PC-9 (cell line): Measurements from ENCODE around the gene C2orf49. TPM values are rescaled to one million over a fixed set of nuclear protein-coding genes. Genes with fewer than 3 reads are reported as not detected.

Source experiments
- BruUV-seq: library from RNA; stranded (reverse); fragments of 400-500 nt; replicated peaks from 2 replicates; lab custom pipeline; 2021; lab: Mats Ljungman, UMichigan
- CTCF ChIA-PET: fragments of 300-600 bp; sonication (Branson Sonifier 250); formaldehyde crosslinking; loops from one replicate; lab custom pipeline; 2022; ENCODE audit warnings: antibody characterized with exemption; lab: Charles Lee
- POLR2A ChIA-PET: fragments of 300-600 bp; sonication (Branson Sonifier 250); formaldehyde crosslinking; loops from one replicate; lab custom pipeline; 2022; ENCODE audit warnings: antibody characterized with exemption; ENCODE audit not compliant: unreplicated experiment; lab: Charles Lee
- DNase-seq, 2 experiments: peaks; one replicate each; pipeline versions ENCODE4 v3.0.0 to v3.0.0-alpha.2; 2015 to 2022; ENCODE audit warnings: mixed read lengths in 1 of 2
- H2AFZ ChIP-seq: fragments of 200-600 bp; sonication (generic); 2 replicates; pipeline ENCODE4 v1.8.1; 2017; ENCODE audit warnings: antibody characterized with exemption
- H3F3A ChIP-seq: fragments of 200-600 bp; sonication (generic); 2 replicates; pipeline ENCODE4 v1.8.1; 2017; ENCODE audit warnings: antibody characterized with exemption, mild to moderate bottlenecking, low read depth; ENCODE audit not compliant: insufficient read depth
- H3K27ac ChIP-seq: fragments of 200-600 bp; sonication (generic); 2 replicates; pipeline ENCODE4 v1.6.1; 2016; ENCODE audit warnings: mixed run types
- H3K27me3 ChIP-seq: fragments of 200-600 bp; sonication (generic); 2 replicates; pipeline ENCODE4 v1.6.1; 2016; ENCODE audit warnings: low read depth, mixed run types; ENCODE audit not compliant: insufficient read depth
- H3K36me3 ChIP-seq: fragments of 200-600 bp; sonication (generic); 2 replicates; pipeline ENCODE4 v1.6.1; 2016; ENCODE audit warnings: low read depth, mixed run types
- H3K4me1 ChIP-seq: fragments of 200-600 bp; sonication (generic); replicated peaks from 2 replicates; pipeline ENCODE4 v1.6.1; 2016; ENCODE audit warnings: mixed run types; ENCODE audit not compliant: insufficient read depth
- H3K4me2 ChIP-seq: fragments of 200-600 bp; sonication (generic); 2 replicates; pipeline ENCODE4 v1.6.1; 2017; ENCODE audit warnings: mixed run types
- H3K4me3 ChIP-seq: fragments of 200-600 bp; sonication (generic); 2 replicates; pipeline ENCODE4 v1.6.1; 2016; ENCODE audit warnings: mixed run types
- H3K79me2 ChIP-seq: fragments of 200-600 bp; sonication (generic); 2 replicates; pipeline ENCODE4 v1.6.1; 2017; ENCODE audit warnings: low read depth, mixed run types
- H3K9me2 ChIP-seq: fragments of 200-600 bp; sonication (generic); 2 replicates; pipeline ENCODE4 v1.8.1; 2017; ENCODE audit warnings: mild to moderate bottlenecking; ENCODE audit not compliant: insufficient read depth
- H3K9me3 ChIP-seq: fragments of 200-600 bp; sonication (generic); 2 replicates; pipeline ENCODE4 v1.8.1; 2016; ENCODE audit warnings: low read depth; ENCODE audit not compliant: insufficient read depth
- H4K20me1 ChIP-seq: fragments of 200-600 bp; sonication (generic); 2 replicates; pipeline ENCODE4 v1.8.1; 2017; ENCODE audit not compliant: insufficient read depth
- CTCF ChIP-seq: fragments of 200-600 bp; sonication (generic); conservative IDR thresholded peaks from 2 replicates; pipeline ENCODE4 v1.6.1; 2017; ENCODE audit warnings: mixed run types, antibody characterized with exemption, mild to moderate bottlenecking, moderate library complexity
- EZH2 ChIP-seq: fragments of 200-600 bp; sonication (generic); IDR thresholded peaks from 2 replicates; pipeline ENCODE4 v1.8.0; 2017; ENCODE audit warnings: antibody characterized with exemption, low read depth
- intact Hi-C: fragments of 100-400 bp; cut with micrococcal nuclease; formaldehyde crosslinking; loops from one replicate; pipeline ENCODE4 v1.10.0; 2022; ENCODE audit not compliant: unreplicated experiment
- total RNA-seq: library from RNA; stranded (reverse); gene quantifications from 2 replicates; pipeline ENCODE4 v1.2.3, GENCODE V29; 2021

The C2orf49 gene
- total RNA-seq, 1 experiment from 2014 or later = 16.2 TPM

- no peak overlapping the region for H3K4me3 ChIP-seq
- TF ChIP-seq CTCF = no peak
- TF ChIP-seq EZH2 = no peak
- ChIA-PET POLR2A (no interaction called here), CTCF (no interaction called here)
- H3K9me2 ChIP-seq = no peaks in the 10 kb centered on the region
- no peaks in the 10 kb centered on the region for H3K27me3 ChIP-seq
- peaks cover 9% of the 10 kb centered on the region for H4K20me1 ChIP-seq
- no TSS peak for BruUV-seq
- no peaks in the 10 kb centered on the region for H3K9me3 ChIP-seq
- peaks cover 59% of the 10 kb centered on the region for H3K79me2 ChIP-seq
- no peak overlapping the region for H2AFZ ChIP-seq
- 0 out of 2 replicates have a peak, but pooled peaks cover 3% of the 10 kb centered on the region for H3K36me3 ChIP-seq
- H3K27ac ChIP-seq = no peak overlapping the region
- no peak overlapping the region for H3K4me2 ChIP-seq
- intact Hi-C loops = no loop called here
- H3F3A ChIP-seq = no peaks in the 10 kb centered on the region
- no peak for DNase-seq
- H3K4me1 ChIP-seq = no peaks in the 10 kb centered on the region
Measured at GRCh38 chr2:105321875-105322646, 15.3 kb upstream of the C2orf49 start.

- POLR2A ChIA-PET = no interaction called here
Measured at GRCh38 chr2:105323111-105323510, 14.2 kb upstream of the C2orf49 start.

GRCh38 chr2:105324101-105324500 is 13.2 kb upstream of the C2orf49 start:
- BruUV-seq = no TSS peak
- TF ChIP-seq EZH2 (no peak), CTCF (no peak)
- peaks cover 9% of the 10 kb centered on the region for H4K20me1 ChIP-seq
- no peaks in the 10 kb centered on the region for H3K9me3 ChIP-seq
- H3K79me2 ChIP-seq = peaks cover 70% of the 10 kb centered on the region
- no peak overlapping the region for H3K27ac ChIP-seq
- DNase-seq = no peak
- H3K27me3 ChIP-seq = no peaks in the 10 kb centered on the region
- H3K9me2 ChIP-seq = no peaks in the 10 kb centered on the region
- no peak overlapping the region for H3K4me2 ChIP-seq
- no peak overlapping the region for H3K4me3 ChIP-seq
- H3K4me1 ChIP-seq = peaks cover 16% of the 10 kb centered on the region
- no peaks in the 10 kb centered on the region for H3F3A ChIP-seq
- H3K36me3 ChIP-seq = 0 out of 2 replicates have a peak, but pooled peaks cover 3% of the 10 kb centered on the region
- H2AFZ ChIP-seq = no peak overlapping the region
- POLR2A ChIA-PET = no interaction called here
- CTCF ChIA-PET = no interaction called here
- intact Hi-C loops = no loop called here

More at GRCh38 chr2:105323111-105323510, 14.2 kb upstream of the C2orf49 start:
- Histone ChIP-seq H4K20me1 (peaks cover 9% of the 10 kb centered on the region), H3K27ac (no peak overlapping the region), H3K36me3 (0 out of 2 replicates have a peak, but pooled peaks cover 3% of the 10 kb centered on the region), H3F3A (no peaks in the 10 kb centered on the region), H3K4me1 (peaks cover 9% of the 10 kb centered on the region), H2AFZ (no peak overlapping the region), H3K27me3 (no peaks in the 10 kb centered on the region), H3K9me2 (no peaks in the 10 kb centered on the region), H3K79me2 (peaks cover 67% of the 10 kb centered on the region), H3K4me2 (no peak overlapping the region), H3K4me3 (no peak overlapping the region), H3K9me3 (no peaks in the 10 kb centered on the region)
- DNase-seq = no peak
- intact Hi-C loops = no loop called here
- BruUV-seq = no TSS peak
- CTCF ChIA-PET = no interaction called here
- TF ChIP-seq EZH2 (no peak), CTCF (no peak)
